ENCODE measurements around the gene CFL1.

GRCh38 chr11:65809496-65809895 is 48.5 kb downstream of the CFL1 start:
- no peak for TF ChIP-seq GATA2 (CRISPR knock-in tag; IDR thresholded peaks at IDR 0.05)
- no peak for TF ChIP-seq JUND (IDR thresholded peaks at IDR 0.05)
- TF ChIP-seq EP300 (IDR thresholded peaks at IDR 0.05; ENCODE audit: borderline replicate concordance in 1 of 2, low read depth in 1 of 2, low read length in 1 of 2), result no peak
- no peak for TF ChIP-seq CTCF (IDR thresholded peaks at IDR 0.05)
- TF ChIP-seq FOXM1 (IDR thresholded peaks at IDR 0.05; ENCODE audit: low read depth), result no peak
- TF ChIP-seq GABPA (IDR thresholded peaks at IDR 0.05; ENCODE audit: low read depth), result no peak
- no peak for TF ChIP-seq PBX3 (IDR thresholded peaks at IDR 0.05)
- no peak for TF ChIP-seq POLR2AphosphoS5 (IDR thresholded peaks at IDR 0.05; ENCODE audit: low read depth, low read length)
- no peak for TF ChIP-seq NFIC (IDR thresholded peaks at IDR 0.05; ENCODE audit: borderline replicate concordance)
- no peak for TF ChIP-seq REST (IDR thresholded peaks at IDR 0.05; ENCODE audit: low read depth, low read length)
- TF ChIP-seq RAD21 (IDR thresholded peaks at IDR 0.05; ENCODE audit: low read length), result no peak

Measured in SK-N-SH (cell line).